Progenitor cell of endocrine pancreas (in vitro differentiated cells): ENCODE measurements around the gene BLNK. TPM values are rescaled to one million over a fixed set of nuclear protein-coding genes. Genes with fewer than 3 reads are reported as not detected.

ENCODE experiments used
- DNase-seq: peaks from one replicate; pipeline ENCODE4 v3.0.0; 2021; ENCODE audit warnings: low spot score; ENCODE audit not compliant: unreplicated experiment
- H3K27ac Mint-ChIP-seq: 2 replicates; pipeline ENCODE4 v1.8.0; 2021; ENCODE audit warnings: mild to moderate bottlenecking, moderate library complexity, mixed read lengths
- H3K27me3 Mint-ChIP-seq: 2 replicates; pipeline ENCODE4 v1.8.0; 2021; ENCODE audit warnings: mixed read lengths
- H3K36me3 Mint-ChIP-seq: 2 replicates; pipeline ENCODE4 v1.8.0; 2022; ENCODE audit warnings: mixed read lengths; ENCODE audit not compliant: insufficient read depth
- H3K4me1 Mint-ChIP-seq: 2 replicates; pipeline ENCODE4 v1.8.0; 2021; ENCODE audit warnings: low read depth, mixed read lengths
- H3K4me3 Mint-ChIP-seq: 2 replicates; pipeline ENCODE4 v1.8.0; 2021; ENCODE audit warnings: low read depth, mild to moderate bottlenecking, moderate library complexity, mixed read lengths
- H3K9me3 Mint-ChIP-seq: 2 replicates; pipeline ENCODE4 v1.8.0; 2021; ENCODE audit warnings: low read depth, mixed read lengths
- CTCF ChIP-seq: fragments of 200-600 bp; sonication (generic); IDR thresholded peaks from one replicate; pipeline ENCODE4 v1.5.0; 2021; ENCODE audit warnings: antibody characterized with exemption, mild to moderate bottlenecking; ENCODE audit not compliant: unreplicated experiment
- total RNA-seq: library from RNA; stranded (reverse); gene quantifications from 2 replicates; pipeline ENCODE4 v1.2.1, GENCODE V29; 2021

Gene BLNK
- total RNA-seq, 1 donor from 2014 or later, result 1.6 TPM

- Mint-ChIP-seq H3K27me3 (peaks cover 3% of the 10 kb centered on the region), H3K9me3 (no peaks in the 10 kb centered on the region), H3K4me3 (no peak overlapping the region), H3K4me1 (peaks cover 19% of the 10 kb centered on the region), H3K27ac (no peak overlapping the region), H3K36me3 (no peaks in the 10 kb centered on the region)
- DNase-seq, result no peak
- TF ChIP-seq CTCF, result no peak
Observed at GRCh38 chr10:96301616-96302015, 30.2 kb upstream of the BLNK start.

- Mint-ChIP-seq H3K36me3 (no peaks in the 10 kb centered on the region), H3K27ac (no peak overlapping the region), H3K4me3 (no peak overlapping the region), H3K9me3 (no peaks in the 10 kb centered on the region), H3K27me3 (peaks cover 7% of the 10 kb centered on the region), H3K4me1 (peaks cover 19% of the 10 kb centered on the region)
- TF ChIP-seq CTCF, result no peak
- no peak for DNase-seq
Observed at GRCh38 chr10:96299383-96299782, 28.0 kb upstream of the BLNK start.

- Mint-ChIP-seq H3K9me3 (no peaks in the 10 kb centered on the region), H3K4me3 (no peak overlapping the region), H3K27me3 (peaks cover 7% of the 10 kb centered on the region), H3K4me1 (peaks cover 18% of the 10 kb centered on the region), H3K27ac (no peak overlapping the region), H3K36me3 (no peaks in the 10 kb centered on the region)
- TF ChIP-seq CTCF, result no peak
- no peak for DNase-seq
Observed at GRCh38 chr10:96298362-96298761, 27.0 kb upstream of the BLNK start.

GRCh38 chr10:96297486-96297885 is 26.1 kb upstream of the BLNK start:
- no peaks in the 10 kb centered on the region for H3K9me3 Mint-ChIP-seq

GRCh38 chr10:96295475-96295874 is 24.1 kb upstream of the BLNK start:
- H3K9me3 Mint-ChIP-seq, result no peaks in the 10 kb centered on the region

More at GRCh38 chr10:96297486-96297885, 26.1 kb upstream of the BLNK start:
- H3K4me3 Mint-ChIP-seq, result no peak overlapping the region
- peaks cover 18% of the 10 kb centered on the region for H3K4me1 Mint-ChIP-seq
- TF ChIP-seq CTCF, result no peak
- H3K36me3 Mint-ChIP-seq, result no peaks in the 10 kb centered on the region
- peaks cover 7% of the 10 kb centered on the region for H3K27me3 Mint-ChIP-seq
- no peak for DNase-seq
- no peak overlapping the region for H3K27ac Mint-ChIP-seq

More at GRCh38 chr10:96295475-96295874, 24.1 kb upstream of the BLNK start:
- Mint-ChIP-seq H3K4me1 (peaks cover 3% of the 10 kb centered on the region), H3K36me3 (no peaks in the 10 kb centered on the region), H3K27me3 (peaks cover 7% of the 10 kb centered on the region), H3K4me3 (no peak overlapping the region), H3K27ac (no peak overlapping the region)
- TF ChIP-seq CTCF, result no peak
- DNase-seq, result no peak
